ENCODE data around the gene LONRF2.
A peak's percentile ranks its signal among the peaks of the same experiment; 100 is the strongest.

LONRF2 gene

DNA sequence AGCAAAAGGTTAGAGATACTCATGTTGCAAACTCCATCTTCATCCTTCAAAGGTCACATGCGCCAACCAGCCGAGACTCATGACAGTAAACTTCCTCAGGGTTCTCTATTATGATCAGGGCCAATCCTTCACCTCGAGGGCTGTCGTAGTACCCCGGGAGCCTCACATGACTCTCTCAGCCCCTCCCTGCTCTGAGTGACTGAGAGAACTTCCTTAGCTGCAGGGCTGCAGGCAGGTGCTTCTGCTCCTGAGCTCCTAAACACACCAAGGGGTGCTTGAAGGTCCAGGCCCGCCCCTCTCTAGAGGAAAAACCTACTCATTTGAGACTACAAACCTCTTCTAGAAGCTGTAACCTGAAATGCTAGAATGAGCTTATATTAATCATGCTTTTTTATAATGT lies 48.2 kb downstream of the LONRF2 start:
- DNase-seq = no peak

DNA sequence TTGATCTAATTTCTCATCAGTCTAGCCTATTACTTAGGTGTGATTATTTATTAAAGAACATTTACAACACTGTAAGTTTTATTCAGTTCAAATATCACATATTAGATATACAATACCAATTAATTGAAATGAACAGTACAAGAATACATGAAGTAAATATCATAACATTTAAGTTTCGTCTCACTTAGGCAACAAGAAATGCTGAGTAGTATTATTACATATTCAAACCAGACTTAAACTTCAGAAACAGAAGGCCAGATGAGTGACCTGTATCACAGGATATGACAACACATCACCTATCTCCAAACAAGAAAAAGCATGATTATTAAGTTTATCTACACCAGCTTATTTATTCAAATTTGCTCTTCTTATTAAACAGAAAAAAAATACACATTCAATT lies 48.9 kb downstream of the LONRF2 start:
- no peak for DNase-seq

DNA sequence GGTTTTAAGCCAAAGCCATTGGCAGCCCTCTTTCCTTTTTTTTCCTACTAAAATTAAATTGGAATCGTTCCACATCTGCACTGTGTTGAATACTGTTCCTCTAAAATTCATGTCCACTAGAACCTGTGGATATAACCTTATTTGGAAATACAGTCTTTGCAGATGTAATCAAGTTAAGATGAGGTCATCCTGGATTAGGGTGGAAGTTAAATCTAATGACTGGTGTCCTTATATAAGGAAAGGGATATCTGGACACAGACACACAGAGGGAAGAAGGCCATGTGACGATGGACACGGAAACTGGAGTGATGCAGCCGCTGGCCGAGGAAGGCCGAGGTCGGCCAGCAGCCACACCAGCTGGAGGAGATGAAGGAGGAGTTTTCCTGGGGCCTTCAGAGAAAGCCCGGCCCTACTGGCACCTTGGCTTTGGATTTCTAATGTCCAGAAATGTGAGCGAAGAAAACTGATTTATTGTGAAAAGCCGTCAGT lies 49.4 kb downstream of the LONRF2 start:
- no peak for DNase-seq

DNA sequence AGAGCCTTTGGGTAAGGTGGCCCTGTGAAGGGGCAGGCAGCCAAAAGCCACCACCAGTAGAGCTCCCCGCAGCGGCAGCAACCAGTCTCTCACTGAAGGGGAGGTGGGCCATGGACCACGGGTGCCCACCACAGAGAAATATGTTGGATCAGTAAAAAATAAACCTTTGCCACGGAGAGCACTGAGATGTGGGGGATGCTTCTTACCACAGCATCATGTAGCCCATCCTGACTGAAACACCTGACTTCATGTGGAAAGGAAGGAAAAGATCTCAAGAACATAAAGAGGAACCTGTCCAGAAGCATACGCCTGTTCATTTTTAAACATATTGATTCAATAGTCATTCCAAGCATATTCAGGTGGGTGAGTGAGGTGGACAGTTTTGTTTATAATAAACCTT lies 51.1 kb downstream of the LONRF2 start:
- no peak for DNase-seq

DNA sequence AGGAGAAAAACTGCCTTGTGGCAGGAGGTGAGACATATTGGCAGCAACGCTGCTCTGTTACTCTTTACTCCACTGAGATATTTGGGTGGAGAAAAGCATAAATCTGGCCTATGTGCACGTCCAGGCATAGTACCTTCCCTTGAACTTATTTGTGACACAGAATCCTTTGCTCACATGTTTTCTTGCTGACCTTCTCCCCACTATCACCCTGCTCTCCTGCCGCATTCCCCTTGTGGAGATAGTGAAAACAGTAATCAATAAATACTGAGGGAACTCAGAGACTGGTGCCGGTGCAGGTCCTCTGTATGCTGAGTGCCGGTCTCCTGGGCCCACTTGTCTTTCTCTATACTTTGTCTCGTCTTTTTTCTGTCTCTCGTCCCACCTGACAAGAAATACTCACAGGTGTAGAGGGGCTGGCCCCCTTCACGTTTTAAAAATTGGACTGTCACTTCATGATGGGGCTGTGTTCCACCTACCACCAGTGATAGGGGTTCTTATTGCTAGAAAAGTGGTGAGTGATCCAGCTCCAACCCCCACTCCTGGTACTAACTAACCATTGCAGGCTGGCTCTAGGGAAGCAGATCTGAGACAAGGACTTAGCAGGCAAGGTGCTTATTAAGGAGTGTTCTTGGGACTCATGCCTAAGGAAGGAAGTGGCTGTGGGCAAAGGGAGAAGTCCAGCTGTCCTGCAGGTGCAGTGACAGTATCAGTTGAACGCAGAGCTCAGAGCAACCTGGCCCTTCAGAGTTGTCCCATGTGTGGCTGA lies 51.7 kb downstream of the LONRF2 start:
- no peak for DNase-seq

DNA sequence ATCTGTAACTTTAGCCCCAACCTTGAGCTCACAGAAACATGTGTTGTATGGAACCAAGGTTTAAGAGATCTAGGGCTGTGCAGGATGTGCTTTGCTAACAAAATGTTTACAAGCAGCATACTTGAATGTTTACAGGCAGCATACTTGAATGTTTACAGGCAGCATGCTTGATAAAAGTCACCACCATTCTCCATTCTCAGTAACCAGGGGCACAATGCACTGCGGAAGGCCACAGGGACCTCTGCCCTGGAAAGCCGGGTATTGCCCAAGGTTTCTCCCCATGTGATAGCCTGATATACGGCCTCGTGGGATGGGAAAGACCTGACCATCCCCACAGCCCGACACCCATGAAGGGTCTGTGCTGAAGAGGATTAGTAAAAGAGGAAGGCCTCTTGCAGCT lies 52.4 kb downstream of the LONRF2 start:
- DNase-seq = no peak

DNA sequence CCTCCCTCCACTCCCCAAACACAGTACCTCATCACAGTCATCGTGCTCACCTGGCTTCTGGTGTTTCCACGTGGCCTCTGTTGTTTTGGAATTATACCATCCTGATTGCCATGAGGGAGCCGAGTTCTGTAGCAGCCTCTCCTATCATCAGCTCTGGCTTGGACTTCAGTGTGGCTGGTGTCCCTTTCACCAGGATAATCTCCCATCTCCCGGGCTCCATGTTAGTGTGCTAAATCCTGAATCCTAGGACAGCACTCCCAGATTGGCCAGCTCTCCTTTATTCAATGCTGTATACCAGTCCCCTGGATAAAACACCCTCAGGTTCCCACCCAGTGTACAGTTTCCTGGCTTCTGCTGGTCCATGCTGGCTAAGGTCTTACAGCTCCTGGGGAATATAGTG lies 53.3 kb downstream of the LONRF2 start:
- no peak for DNase-seq

DNA sequence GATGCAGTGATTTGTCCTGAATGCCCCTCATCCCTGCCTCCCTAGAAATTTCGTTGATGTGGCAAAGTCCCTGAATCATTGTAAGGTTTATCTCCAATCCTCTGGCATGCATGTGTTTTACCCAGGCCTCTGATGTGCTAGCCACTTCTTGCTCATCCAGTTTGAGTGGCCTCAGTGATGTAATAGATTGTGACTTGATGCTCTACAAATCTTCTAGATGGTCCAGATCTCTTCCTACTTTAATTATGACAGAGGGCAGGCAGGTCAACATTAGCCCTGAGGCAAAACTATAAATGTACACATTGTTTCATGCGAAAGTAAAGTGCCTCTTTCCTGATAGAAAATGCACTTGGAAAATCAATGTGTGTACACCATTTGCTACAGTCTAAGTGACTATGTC lies 54.5 kb downstream of the LONRF2 start:
- DNase-seq = no peak

DNA sequence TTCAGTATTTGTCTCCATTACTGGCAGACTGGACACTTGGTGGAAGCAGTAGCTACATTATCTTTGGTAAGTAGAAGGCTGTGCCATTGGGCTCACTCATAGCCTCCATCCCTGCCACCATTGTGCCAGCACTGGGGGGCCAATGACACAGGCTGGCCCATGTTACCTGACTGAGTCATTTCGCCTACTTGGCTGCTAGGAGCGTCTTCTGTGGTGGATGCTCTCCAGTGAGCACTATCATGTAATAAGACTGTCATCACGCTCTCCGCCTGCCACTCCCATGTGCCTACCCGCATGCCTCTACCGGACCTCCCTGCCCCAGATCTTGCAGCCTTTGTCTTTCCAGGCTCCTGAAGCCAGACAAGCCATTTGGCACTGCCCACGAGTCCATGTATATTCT lies 56.2 kb downstream of the LONRF2 start:
- DNase-seq = no peak

DNA sequence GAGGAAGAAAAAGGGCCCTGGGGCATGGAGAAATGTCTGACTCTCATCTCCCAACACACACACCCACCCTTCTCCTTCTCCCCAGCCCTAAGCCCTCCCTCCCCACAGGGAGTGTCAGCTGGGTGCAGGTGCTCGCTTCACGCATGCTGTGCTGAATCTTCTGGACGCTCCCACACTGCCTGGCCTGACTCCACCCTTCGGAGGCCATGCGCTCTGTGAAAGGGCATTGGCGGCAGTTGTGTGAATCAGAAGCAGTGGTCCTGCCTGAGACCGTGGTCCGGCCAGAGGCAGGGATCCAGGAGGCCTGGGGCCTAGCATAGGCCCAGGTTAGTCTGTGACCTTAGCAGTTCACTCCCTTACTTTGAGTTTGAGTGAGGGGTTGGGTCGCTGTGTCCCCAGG lies 57.1 kb downstream of the LONRF2 start:
- no peak for DNase-seq

DNA sequence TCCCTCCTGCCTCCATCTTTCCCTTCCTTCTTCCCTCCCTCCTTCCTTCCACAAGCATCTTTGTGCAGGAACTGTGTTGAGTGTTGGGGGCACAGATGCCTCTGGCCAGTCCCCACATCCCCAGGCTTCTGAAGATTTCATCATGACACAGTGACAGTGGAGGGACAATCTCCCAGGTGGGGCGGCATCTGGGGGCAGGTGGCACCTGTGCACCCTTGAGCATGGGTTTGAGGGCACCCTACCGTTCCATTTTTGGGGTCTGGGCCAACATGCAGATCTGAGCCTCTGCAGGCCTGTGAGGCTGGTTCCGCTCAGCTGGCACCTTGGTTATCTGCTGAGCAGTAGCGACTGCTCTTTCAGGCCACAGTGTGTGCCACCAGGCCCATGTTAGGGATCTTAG lies 57.6 kb downstream of the LONRF2 start:
- no peak for DNase-seq

DNA sequence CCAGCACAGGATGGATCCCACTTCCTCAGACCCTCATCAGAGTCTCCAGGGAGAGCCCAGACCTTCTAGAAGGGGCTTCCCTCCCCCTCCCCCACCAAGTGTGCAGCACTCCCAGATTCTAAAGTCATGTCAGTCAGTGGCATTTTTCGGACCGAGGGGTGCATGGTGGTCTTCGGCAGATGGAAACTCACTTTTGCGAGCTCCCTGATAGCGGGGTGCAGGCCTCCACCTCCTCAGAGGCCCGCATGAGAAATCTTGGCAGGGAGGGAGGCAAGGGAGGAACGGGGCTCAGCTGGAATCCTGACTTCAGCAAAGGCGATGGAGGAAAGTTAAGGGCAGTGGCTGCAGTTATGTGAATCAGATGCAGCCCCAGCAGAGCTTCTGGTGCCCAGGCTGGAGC lies 58.2 kb downstream of the LONRF2 start:
- no peak for DNase-seq

DNA sequence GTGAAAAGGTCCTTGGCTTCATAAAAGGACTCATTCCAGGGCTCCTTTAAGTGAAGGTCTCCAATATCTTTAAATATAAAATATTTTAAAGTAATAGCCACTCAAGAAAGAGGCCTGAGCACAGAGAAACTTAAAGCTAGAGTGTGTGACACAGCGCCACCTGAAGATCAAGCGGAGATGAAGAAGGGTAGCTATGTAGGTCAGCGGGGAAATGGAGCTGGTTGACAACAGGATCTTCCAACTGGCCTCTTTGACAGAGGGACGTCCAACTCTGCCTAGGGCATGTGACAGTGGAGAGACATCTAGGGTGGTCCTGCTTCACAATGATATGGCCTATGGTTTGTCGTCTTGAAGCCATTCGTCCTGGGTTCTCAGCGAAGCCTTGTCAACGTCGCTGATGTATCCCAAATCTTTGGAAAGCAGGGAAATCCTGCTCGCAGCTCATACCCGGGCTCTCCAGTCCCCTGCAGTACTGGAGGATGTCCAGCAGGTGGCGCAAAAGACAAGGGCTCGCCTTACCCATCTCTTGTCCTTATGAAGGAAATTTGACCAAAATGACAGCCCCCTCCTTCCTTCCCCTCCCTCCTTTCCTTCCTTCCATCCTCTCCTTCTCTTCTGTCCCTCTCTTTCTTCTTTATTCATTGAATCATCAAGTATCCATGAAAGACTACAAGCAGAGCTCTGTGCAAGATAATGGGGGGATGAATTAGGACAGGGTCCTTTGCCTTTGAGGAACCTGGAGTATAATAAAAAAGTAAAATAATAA lies 59.6 kb downstream of the LONRF2 start:
- peak; percentile 34 to 60 for DNase-seq

DNA sequence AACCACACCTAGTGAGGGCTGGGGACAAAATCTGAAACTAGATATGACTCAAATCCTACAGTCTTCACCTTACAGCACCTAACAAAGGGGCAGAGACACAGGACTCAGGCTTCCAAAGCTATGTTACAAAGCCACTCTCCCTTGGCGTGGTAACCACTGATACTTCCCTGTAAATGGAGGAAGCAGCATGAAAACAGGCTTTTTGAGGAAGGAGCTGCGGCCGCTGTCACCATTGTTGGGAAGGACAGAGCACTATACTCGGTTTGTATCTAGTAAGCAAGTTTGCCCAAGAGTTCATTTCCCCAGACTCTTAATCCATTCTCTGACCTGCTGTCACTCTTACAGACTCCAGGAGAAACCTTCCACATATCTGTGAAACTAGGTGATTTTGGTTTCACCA lies 60.3 kb downstream of the LONRF2 start:
- no peak for DNase-seq

DNA sequence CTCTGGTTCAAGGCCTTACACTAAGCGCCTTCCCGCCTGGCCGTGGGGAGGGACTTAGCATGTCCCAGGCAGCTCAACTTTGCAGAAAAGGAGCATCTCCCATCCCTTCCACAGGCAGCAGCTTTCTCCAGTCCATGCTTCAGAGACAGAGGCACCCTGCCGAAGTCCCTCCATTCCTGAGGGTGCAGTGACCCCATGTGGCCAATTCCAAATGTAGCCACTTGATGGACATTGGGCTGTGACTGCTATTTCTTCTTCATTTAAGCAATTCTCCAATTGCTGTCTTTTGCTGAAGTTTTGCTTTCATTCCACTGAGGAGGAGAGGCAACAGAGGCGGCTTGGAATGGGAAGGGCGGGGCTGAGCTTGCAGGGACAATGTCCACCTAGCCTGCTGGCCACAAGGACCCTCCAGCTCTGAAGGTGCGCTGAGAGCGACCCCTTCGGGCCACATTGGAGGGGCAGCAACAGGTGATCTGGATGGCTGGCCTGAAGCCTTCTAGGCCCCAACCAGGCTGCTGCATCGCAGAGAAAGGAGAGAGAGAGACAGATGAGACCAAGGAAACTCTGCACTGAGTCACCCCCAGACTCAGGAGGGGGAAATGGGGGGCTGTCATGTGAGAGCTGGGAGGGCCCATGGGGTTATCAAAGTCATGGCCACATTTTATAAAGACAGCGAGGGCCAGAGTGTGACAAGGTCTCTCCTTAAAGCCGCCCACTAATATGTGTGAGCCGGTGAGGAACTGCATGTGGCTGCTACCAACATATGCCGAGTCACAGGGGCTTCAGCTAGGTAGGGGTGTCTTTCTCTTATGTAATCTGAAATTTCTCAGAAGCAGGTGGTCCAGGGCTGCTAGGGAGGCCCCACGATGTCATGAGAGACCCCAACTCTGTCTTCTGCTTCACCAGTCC lies 61.3 kb downstream of the LONRF2 start:
- no peak for DNase-seq

DNA sequence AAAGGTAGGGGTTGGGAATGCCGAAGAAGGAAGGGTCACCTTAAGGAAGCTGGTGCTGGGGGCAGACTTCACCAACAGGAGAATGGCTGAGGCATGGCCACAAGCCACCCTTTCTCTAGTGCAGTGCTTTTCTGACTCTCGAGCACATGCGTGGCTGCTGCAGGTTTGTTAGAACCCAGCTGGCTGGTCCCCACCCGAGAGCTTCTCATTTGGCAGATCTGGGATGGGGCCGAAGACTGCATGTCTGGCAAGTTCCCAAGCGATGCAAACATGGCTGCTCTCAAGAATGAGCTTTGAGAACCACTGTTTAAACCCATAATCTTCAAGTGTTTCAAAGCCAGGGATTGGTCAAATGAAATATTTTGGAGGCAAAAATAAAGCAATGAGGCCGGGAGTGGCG lies 63.2 kb downstream of the LONRF2 start:
- no peak for DNase-seq

DNA sequence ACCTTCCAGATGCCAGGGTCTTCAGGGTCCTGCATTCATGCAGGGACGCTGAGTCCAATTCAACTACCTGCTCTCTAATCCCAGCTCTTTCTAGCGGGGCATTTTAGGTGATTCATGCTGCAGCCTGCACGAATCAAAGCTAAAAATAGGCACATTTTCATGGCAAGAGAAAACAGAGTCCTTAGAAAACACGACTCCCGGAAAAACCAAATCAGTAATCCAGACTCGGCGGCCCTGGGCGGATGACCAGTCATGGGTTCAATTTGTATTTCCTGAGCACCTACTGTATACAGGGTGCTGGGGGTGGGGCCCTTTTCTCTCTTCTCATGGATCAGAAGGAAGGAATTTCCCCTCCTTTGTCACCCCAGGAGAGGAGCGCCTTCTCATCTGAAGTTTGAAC lies 64.4 kb downstream of the LONRF2 start:
- DNase-seq = no peak

DNA sequence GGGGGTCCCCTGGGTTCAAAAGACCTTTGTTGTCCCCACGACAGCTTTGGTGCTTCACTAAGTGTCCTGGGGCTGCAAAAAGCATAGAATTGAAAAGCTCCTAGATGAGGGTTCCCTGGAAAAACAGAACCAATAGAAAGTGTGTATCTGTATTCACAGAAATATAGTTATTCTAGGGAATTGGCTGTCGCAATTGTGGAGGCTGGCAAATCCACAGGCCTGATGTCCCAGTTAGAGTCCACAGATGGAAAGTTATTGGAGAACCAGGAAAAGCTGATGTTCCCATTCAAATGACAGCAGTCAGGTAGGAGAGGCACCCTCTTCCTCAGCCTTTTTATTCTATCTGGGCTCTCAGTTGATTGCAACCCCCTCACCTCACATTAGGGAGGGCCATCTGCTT lies 65.5 kb downstream of the LONRF2 start:
- no peak for DNase-seq

DNA sequence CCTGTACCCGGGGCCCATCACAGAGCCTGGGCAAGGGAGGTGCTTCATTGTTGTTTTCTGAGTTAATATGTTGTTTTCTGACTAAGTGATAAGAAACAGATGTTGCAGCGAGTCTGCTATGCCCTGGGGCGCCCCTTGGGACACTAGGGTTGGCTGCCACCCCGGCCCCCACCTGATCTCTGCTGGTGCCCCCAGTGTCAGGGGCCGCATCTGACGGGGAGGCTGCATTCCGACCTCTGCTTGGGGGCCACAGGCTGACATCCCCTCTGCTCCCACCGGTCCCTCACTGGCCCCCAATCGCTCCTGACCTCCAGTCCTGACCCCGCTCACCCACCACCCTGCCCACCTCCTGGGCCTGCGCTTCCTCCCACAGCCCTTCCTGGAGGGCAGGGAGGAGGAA lies 65.9 kb downstream of the LONRF2 start:
- DNase-seq = no peak

DNA sequence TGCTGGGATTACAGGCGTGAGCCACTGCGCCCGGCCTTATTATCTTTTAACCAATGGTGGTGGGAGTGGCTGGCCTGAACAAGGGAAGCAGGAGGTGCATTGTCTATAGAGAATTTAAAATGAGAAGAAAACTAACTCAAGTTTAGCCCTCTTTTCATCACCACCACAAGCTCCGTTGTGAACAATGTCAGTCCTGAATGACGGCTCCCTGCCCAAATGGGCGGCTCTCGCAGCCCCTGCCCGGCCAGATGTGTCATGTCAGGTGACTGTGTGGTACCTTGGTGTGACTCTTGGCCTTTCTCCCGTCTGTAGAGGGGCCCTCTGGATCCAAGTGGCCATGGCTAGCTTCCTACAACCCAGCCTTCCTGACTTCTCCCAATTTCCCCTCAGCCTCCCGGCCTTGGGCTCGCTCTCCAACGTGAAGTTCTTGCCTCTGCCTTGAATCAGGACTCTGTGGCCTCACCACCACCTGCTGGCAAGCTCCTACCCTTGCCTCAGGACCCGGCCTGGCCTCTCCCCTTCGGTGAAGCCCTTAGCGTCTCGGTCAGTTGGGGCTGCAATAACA lies 67.6 kb downstream of the LONRF2 start:
- DNase-seq = no peak

DNA sequence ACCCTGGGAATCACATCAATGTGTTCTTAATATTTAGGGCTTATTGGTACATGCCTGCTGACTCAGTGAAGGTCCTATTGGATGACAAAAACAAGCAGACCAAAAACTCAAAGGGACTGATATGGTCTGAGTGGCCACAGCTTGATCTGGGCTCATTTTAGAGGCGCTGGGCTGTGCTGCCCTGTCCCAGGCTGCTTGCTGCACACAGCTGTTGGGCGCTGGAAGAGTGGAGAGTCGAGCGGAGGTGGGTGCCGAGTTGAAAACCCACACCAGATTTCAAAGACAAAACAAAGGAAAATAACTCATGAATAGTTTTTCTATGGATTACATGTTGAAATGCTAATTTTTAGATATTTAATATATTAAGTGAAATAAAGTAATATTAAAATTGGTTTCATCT lies 68.5 kb downstream of the LONRF2 start:
- DNase-seq = no peak

DNA sequence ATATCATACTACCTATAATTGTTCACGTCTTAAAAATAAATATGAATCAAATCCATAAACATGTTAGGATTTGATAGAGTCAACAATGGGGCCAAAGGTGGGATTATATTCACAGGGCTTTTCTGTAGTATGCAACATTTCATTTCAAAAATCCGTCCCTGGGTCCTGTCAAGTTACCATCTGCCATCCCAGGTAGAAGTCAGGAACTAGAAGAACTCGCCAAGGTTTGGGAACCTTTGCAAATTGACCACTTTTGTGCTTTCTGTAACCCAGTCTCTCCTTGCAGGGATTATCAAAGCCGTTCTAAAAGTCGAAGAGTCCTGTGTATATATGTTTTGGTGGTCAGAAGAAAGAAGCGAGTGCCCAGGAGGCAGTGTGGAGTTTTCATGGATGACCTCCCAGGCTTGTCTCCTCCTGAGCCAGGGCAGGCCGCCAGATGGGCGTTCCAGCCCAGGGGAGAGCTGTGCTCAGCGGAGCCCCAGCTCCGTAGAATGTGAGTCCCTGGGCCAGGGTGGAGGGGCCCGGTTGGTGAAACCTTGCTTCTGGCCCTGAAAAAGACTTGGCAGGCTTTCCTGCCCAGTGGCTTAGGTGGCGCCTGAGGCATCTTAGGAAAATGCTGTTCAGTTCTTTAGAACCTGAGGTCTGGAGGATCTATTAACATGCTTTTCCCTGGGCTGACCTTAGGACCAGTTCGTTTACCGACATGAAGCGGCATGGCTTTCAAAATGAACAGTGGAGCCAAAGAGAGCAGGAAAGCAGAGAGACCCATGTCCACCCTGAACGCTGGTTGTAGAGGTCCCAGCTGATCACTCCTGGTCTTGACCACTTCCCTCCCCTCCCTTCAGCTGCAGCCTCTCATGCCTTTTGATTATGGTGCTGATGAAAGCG lies 69.2 kb downstream of the LONRF2 start:
- no peak for DNase-seq

Data from activated CD4-positive, alpha-beta T cell treated with anti-CD3 and anti-CD28 coated beads for 4 hours (primary cell).